SK-N-SH treated with all-trans-retinoic acid at 6 μM for 48 hours (cell line): ENCODE data around the gene AAGAB.

ENCODE experiments used
- ARNTL ChIP-seq: fragments of 450-650 bp; formaldehyde crosslinking; IDR thresholded peaks from 2 replicates; pipeline ENCODE4 v1.5.0; 2020; ENCODE audit warnings: low read depth, mild to moderate bottlenecking, moderate library complexity, borderline replicate concordance
- GLIS3 ChIP-seq: fragments of 250-450 bp; sonication (Bioruptor Pico); IDR thresholded peaks from 2 replicates; pipeline ENCODE4 v1.5.0; 2020; ENCODE audit warnings: mild to moderate bottlenecking, moderate library complexity
- OSR1 ChIP-seq: fragments of 250-450 bp; sonication (Bioruptor Pico); IDR thresholded peaks from 2 replicates; pipeline ENCODE4 v1.8.0; 2022; ENCODE audit warnings: moderate library complexity, mild to moderate bottlenecking, inconsistent platforms
- PPARA ChIP-seq: fragments of 250-450 bp; sonication (Bioruptor Pico); IDR thresholded peaks from 2 replicates; pipeline ENCODE4 v1.5.0; 2020; ENCODE audit warnings: mild to moderate bottlenecking, borderline replicate concordance
- RARB ChIP-seq: fragments of 250-450 bp; sonication (Bioruptor Pico); IDR thresholded peaks from 2 replicates; pipeline ENCODE4 v1.8.0; 2021; ENCODE audit warnings: mild to moderate bottlenecking, moderate library complexity
- TCF4 ChIP-seq: fragments of 250-450 bp; sonication (Bioruptor Pico); IDR thresholded peaks from 2 replicates; pipeline ENCODE4 v1.8.0; 2021; ENCODE audit warnings: mild to moderate bottlenecking, moderate library complexity, borderline replicate concordance
- ZFP3 ChIP-seq: fragments of 250-450 bp; sonication (Bioruptor Pico); IDR thresholded peaks from 2 replicates; pipeline ENCODE4 v1.5.0; 2020; ENCODE audit warnings: mild to moderate bottlenecking, moderate library complexity
- ZFP30 ChIP-seq: fragments of 450-650 bp; formaldehyde crosslinking; IDR thresholded peaks from 2 replicates; pipeline ENCODE4 v1.5.0; 2022; ENCODE audit warnings: mild to moderate bottlenecking, moderate library complexity
- ZNF565 ChIP-seq: fragments of 450-650 bp; formaldehyde crosslinking; conservative IDR thresholded peaks from 2 replicates; pipeline ENCODE4 v1.5.0; 2020; ENCODE audit warnings: low read depth, mild to moderate bottlenecking, moderate library complexity
- ZNF70 ChIP-seq: fragments of 450-650 bp; formaldehyde crosslinking; IDR thresholded peaks from 2 replicates; pipeline ENCODE4 v1.5.0; 2020; ENCODE audit warnings: mild to moderate bottlenecking, moderate library complexity
- TF ChIP-seq, protein P1 (sequence below): fragments of 250-450 bp; sonication (Bioruptor Pico); IDR thresholded peaks from 2 replicates; pipeline ENCODE4 v1.8.0; 2020; ENCODE audit warnings: mild to moderate bottlenecking, moderate library complexity, borderline replicate concordance
- TF ChIP-seq, protein P2 (sequence below): fragments of 250-450 bp; sonication (Bioruptor Pico); IDR thresholded peaks from 2 replicates; pipeline ENCODE4 v1.5.1; 2020; ENCODE audit warnings: low read depth, mild to moderate bottlenecking, moderate library complexity
- TF ChIP-seq, protein P3 (sequence below): fragments of 250-450 bp; sonication (Bioruptor Pico); IDR thresholded peaks from 2 replicates; pipeline ENCODE4 v1.5.1; 2021; ENCODE audit warnings: mild to moderate bottlenecking, moderate library complexity

DNA sequence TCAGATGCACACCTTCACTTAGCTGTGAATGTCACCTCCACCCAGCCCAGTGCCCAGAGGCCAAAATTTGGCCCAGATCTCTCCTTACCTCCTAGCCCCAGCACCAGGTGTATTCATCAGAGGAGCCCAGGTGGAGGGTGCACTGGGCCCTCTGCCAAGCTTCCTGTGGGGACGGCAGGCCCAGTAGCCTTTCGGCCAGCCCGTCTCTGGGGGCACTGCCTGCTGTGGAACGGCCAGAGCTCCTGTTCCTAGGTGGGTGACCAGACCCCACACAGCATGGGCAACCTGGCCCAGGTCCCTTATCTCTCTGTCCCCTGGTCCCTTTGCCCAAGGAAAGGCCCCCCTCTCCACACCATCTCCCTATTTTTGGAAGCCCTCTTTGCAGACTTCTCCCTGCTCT is 67.8 kb downstream of the AAGAB start:
- TF ChIP-seq OSR1 (CRISPR knock-in tag) (no peak), ARNTL (no peak), ZNF565 (CRISPR knock-in tag) (no peak), ZFP3 (CRISPR knock-in tag) (no peak), ZFP30 (CRISPR knock-in tag) (no peak), ZNF70 (CRISPR knock-in tag) (no peak), TCF4 (no peak), GLIS3 (no peak), PPARA (CRISPR knock-in tag) (no peak), RARB (no peak)
- TF ChIP-seq, protein P1, sequence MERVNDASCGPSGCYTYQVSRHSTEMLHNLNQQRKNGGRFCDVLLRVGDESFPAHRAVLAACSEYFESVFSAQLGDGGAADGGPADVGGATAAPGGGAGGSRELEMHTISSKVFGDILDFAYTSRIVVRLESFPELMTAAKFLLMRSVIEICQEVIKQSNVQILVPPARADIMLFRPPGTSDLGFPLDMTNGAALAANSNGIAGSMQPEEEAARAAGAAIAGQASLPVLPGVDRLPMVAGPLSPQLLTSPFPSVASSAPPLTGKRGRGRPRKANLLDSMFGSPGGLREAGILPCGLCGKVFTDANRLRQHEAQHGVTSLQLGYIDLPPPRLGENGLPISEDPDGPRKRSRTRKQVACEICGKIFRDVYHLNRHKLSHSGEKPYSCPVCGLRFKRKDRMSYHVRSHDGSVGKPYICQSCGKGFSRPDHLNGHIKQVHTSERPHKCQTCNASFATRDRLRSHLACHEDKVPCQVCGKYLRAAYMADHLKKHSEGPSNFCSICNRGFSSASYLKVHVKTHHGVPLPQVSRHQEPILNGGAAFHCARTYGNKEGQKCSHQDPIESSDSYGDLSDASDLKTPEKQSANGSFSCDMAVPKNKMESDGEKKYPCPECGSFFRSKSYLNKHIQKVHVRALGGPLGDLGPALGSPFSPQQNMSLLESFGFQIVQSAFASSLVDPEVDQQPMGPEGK (CRISPR knock-in tag): no peak
- TF ChIP-seq, protein P2, sequence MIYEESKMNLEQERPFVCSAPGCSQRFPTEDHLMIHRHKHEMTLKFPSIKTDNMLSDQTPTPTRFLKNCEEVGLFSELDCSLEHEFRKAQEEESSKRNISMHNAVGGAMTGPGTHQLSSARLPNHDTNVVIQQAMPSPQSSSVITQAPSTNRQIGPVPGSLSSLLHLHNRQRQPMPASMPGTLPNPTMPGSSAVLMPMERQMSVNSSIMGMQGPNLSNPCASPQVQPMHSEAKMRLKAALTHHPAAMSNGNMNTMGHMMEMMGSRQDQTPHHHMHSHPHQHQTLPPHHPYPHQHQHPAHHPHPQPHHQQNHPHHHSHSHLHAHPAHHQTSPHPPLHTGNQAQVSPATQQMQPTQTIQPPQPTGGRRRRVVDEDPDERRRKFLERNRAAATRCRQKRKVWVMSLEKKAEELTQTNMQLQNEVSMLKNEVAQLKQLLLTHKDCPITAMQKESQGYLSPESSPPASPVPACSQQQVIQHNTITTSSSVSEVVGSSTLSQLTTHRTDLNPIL (CRISPR knock-in tag): no peak
- TF ChIP-seq, protein P3, sequence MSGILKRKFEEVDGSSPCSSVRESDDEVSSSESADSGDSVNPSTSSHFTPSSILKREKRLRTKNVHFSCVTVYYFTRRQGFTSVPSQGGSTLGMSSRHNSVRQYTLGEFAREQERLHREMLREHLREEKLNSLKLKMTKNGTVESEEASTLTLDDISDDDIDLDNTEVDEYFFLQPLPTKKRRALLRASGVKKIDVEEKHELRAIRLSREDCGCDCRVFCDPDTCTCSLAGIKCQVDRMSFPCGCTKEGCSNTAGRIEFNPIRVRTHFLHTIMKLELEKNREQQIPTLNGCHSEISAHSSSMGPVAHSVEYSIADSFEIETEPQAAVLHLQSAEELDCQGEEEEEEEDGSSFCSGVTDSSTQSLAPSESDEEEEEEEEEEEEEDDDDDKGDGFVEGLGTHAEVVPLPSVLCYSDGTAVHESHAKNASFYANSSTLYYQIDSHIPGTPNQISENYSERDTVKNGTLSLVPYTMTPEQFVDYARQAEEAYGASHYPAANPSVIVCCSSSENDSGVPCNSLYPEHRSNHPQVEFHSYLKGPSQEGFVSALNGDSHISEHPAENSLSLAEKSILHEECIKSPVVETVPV (CRISPR knock-in tag): no peak
